GM12878 (cell line): ENCODE data around the gene ESPL1. TPM values are rescaled to one million over a fixed set of nuclear protein-coding genes. Genes with fewer than 3 reads are reported as not detected.

ENCODE experiments used
- ATAC-seq: fragments of 200-7000 bp; cut with Tn5 transposase; 3 replicates; pipeline ENCODE4 v1.9.1; 2020; ENCODE audit warnings: mild to moderate bottlenecking, moderate library complexity
- BruUV-seq: library from RNA; stranded (reverse); fragments of 400-500 nt; replicated peaks from 2 replicates; lab custom pipeline; 2021; lab: Mats Ljungman, UMichigan
- CTCF ChIA-PET: fragments of 300-600 bp; sonication (Branson Sonifier 250); formaldehyde crosslinking; extraction: SDS; loops from one replicate; lab custom pipeline; 2021; ENCODE audit warnings: inconsistent platforms; lab: Yijun Ruan, JAX
- POLR2A ChIA-PET: fragments of 350-600 bp; formaldehyde crosslinking; extraction: SDS; loops from one replicate; lab custom pipeline; 2021; ENCODE audit warnings: inconsistent platforms; lab: Charles Lee
- RAD21 ChIA-PET: fragments of 300-600 bp; sonication (Branson Sonifier 250); formaldehyde crosslinking; loops from one replicate; lab custom pipeline; 2023; ENCODE audit warnings: antibody characterized with exemption; ENCODE audit not compliant: unreplicated experiment; lab: Charles Lee
- SMC1A ChIA-PET: fragments of 300-600 bp; sonication (Branson Sonifier 250); formaldehyde crosslinking; loops from one replicate; lab custom pipeline; 2023; ENCODE audit not compliant: unreplicated experiment, uncharacterized antibody; lab: Charles Lee
- DNase-seq: peaks from one replicate; pipeline ENCODE4 v3.0.0-alpha.2; 2011; ENCODE audit warnings: low read depth, low spot score
- FAIRE-seq: peaks from 3 replicates; lab custom pipeline; 2011; peaks lifted over from hg19 to GRCh38; lab: Jason Lieb, UNC
- H2AFZ ChIP-seq: 2 replicates; pipeline ENCODE4 v1.6.0; 2011; ENCODE audit warnings: low read depth, low read length, control low read depth; ENCODE audit not compliant: control insufficient read depth
- H3K27ac ChIP-seq: 2 replicates; pipeline ENCODE4 v1.5.1; 2011; ENCODE audit warnings: control low read depth; ENCODE audit not compliant: control insufficient read depth, insufficient read depth
- H3K27me3 ChIP-seq, 2 experiments: replicated peaks in 1 of 2; 2 replicates each; pipeline versions ENCODE4 v1.6.0 to v1.6.1; 2011; ENCODE audit warnings: low read length in 1 of 2; ENCODE audit not compliant: control insufficient read depth in 2 of 2, insufficient read depth in 2 of 2
- H3K36me3 ChIP-seq, 2 experiments: 2 replicates each; pipeline ENCODE4 v1.5.1; 2011; ENCODE audit warnings: low read length in 1 of 2; ENCODE audit not compliant: control insufficient read depth in 2 of 2, insufficient read depth in 2 of 2
- H3K4me1 ChIP-seq: 2 replicates; pipeline ENCODE4 v1.6.1; 2011; ENCODE audit warnings: mild to moderate bottlenecking, low read length, moderate library complexity, mixed read lengths; ENCODE audit not compliant: control insufficient read depth, insufficient read depth
- H3K4me2 ChIP-seq: 2 replicates; pipeline ENCODE4 v1.6.0; 2011; ENCODE audit warnings: control low read depth; ENCODE audit not compliant: control insufficient read depth, insufficient read depth
- H3K4me3 ChIP-seq: fragments of 200-600 bp; sonication (generic); 2 replicates; pipeline ENCODE4 v1.5.1; 2016
- H3K79me2 ChIP-seq: 2 replicates; pipeline ENCODE4 v1.6.0; 2011; ENCODE audit warnings: low read length; ENCODE audit not compliant: control insufficient read depth, insufficient read depth
- H3K9ac ChIP-seq: 2 replicates; pipeline ENCODE4 v1.8.0; 2011; ENCODE audit warnings: low read length, control low read depth, mixed read lengths; ENCODE audit not compliant: control insufficient read depth, insufficient read depth
- H3K9me3 ChIP-seq: replicated peaks from 3 replicates; pipeline ENCODE4 v1.5.1; 2011; ENCODE audit warnings: mild to moderate bottlenecking, low read length; ENCODE audit not compliant: control insufficient read depth, insufficient read depth
- H4K20me1 ChIP-seq: 2 replicates; pipeline ENCODE4 v1.6.0; 2011; ENCODE audit not compliant: control insufficient read depth, insufficient read depth
- BHLHE40 ChIP-seq, 2 experiments: fragments of 450-650 bp in 1 of 2; IDR thresholded peaks; 2 replicates each; pipeline ENCODE4 v1.6.1; 2011 to 2017; ENCODE audit warnings: low read depth in 2 of 2, borderline replicate concordance in 1 of 2, improper control_type of control experiment in 1 of 2, low read length in 1 of 2, mild to moderate bottlenecking in 1 of 2
- CREM ChIP-seq: IDR thresholded peaks from 2 replicates; pipeline ENCODE4 v1.6.1; 2014; ENCODE audit warnings: antibody characterized with exemption, low read depth
- RFX5 ChIP-seq: IDR thresholded peaks from 2 replicates; pipeline ENCODE4 v1.6.1; 2011; ENCODE audit warnings: low read depth, low read length, improper control_type of control experiment
- SMARCA5 ChIP-seq: fragments of 450-650 bp; IDR thresholded peaks from 2 replicates; pipeline ENCODE4 v1.6.1; 2017; ENCODE audit warnings: mild to moderate bottlenecking
- ZNF384 ChIP-seq: IDR thresholded peaks from 2 replicates; pipeline ENCODE4 v1.6.1; 2012; ENCODE audit warnings: low read depth, mild to moderate bottlenecking, low read length, improper control_type of control experiment, borderline replicate concordance
- WGBS: methylation state at CpG from one replicate; pipeline ENCODE4 v1.1.6; 2016; ENCODE audit warnings: low lambda C conversion rate; ENCODE audit not compliant: insufficient replicate concordance, insufficient coverage; ENCODE audit errors: missing lambda C conversion rate; 5-methylcytosine and 5-hydroxymethylcytosine counted together
- in situ Hi-C: fragments of 300-500 bp; cut with MboI; formaldehyde crosslinking; loops from 9 replicates; pipeline ENCODE4 v1.14.3; 2018; ENCODE audit warnings: mixed read lengths
- intact Hi-C: fragments of 100-400 bp; cut with micrococcal nuclease; formaldehyde crosslinking; loops from one replicate; pipeline ENCODE4 v1.14.2; 2022; ENCODE audit not compliant: unreplicated experiment
- polyA plus RNA-seq, 11 experiments: library from polyadenylated mRNA; depleted of rRNA in 4 of 11; unstranded in 6 of 11; stranded (reverse) in 5 of 11; fragments of >200 nt; fragmentation: Nextera tagmentation in 4 of 11; fragmentation: Illumina TruSeq in 1 of 11; extraction: Ambion mirVana in 4 of 11; extraction: Trizol in 1 of 11; gene quantifications; 1 replicate in 1 of 11; 2 replicates in 10 of 11; pipeline versions ENCODE4 v1.2.1 to v1.2.3, GENCODE V29; 2011 to 2016; ENCODE audit warnings: inconsistent platforms in 2 of 11, missing spikeins in 2 of 11, low read depth in 1 of 11
- total RNA-seq, 4 experiments: library from RNA; depleted of rRNA in 3 of 4; stranded (reverse); fragments of >200 nt in 3 of 4; fragmentation: Illumina TruSeq in 1 of 4; extraction: Trizol in 1 of 4; gene quantifications; 2 replicates each; pipeline versions ENCODE4 v1.2.1 to v1.2.3, GENCODE V29; 2013 to 2021

The ESPL1 gene
- total and polyA plus RNA-seq, 10 of the 15 experiments (the other 5 are each of a cell fraction or from before 2014, with no cell fraction given), result 2.1 to 61.9 (median 21.2) TPM

DNA sequence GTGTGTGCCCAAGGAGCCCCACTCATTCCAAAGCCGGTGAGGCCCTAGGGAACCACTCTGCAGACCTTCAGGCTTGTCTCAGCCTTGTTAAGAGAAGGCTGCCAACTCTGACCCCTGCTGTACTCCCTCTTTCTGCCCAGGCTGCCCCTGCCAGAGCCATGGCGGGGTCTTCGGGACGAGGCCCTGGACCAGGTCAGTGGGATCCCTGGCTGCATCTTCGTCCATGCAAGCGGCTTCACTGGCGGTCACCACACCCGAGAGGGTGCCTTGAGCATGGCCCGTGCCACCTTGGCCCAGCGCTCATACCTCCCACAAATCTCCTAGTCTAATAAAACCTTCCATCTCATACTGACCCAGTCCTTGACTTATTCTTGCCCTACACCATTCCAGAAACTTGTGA is 38.7 kb downstream of the ESPL1 start:
- TF ChIP-seq ZNF384, result no peak
- FAIRE-seq (no peak), DNase-seq (no peak), ATAC-seq (no peak)
- Histone ChIP-seq H3K4me2 (no peak overlapping the region), H2AFZ (no peak overlapping the region), H3K27me3 (no peaks in the 10 kb centered on the region), H3K9me3 (no peaks in the 10 kb centered on the region), H4K20me1 (no peaks in the 10 kb centered on the region), H3K4me3 (no peak overlapping the region), H3K36me3 (peaks cover 14 to 21% of the 10 kb centered on the region in 2 experiments), H3K4me1 (no peaks in the 10 kb centered on the region; the same call in 1 of the 2 replicates), H3K27ac (no peak overlapping the region), H3K79me2 (no peaks in the 10 kb centered on the region), H3K9ac (no peak overlapping the region)
- WGBS, result 95% methylated on average over 10 of the region's 10 CpGs
- BruUV-seq, result no TSS peak
- in situ Hi-C loops (no loop called here), intact Hi-C loops (no loop called here)
- ChIA-PET RAD21 (no interaction called here), CTCF (no interaction called here), SMC1A (no interaction called here), POLR2A (no interaction called here)

DNA sequence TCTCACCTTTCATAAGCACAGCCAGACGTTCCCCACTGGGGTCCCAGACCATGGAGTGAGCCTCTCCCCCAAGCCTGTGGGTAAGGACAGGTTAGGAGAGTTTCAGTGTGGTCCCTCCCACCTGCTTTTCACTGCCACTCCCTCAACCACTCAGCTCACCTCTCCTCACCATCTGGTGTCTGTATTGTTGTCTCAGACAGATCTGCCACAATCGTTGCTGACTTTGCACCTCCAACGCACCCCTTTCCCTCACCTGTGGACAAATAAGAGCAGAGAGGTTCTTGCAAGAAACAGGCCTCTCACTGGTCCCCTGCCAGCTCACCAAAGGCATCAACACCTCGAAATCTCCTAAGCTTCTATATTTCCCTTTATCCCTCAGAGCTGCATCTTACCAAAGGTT is 40.2 kb downstream of the ESPL1 start:
- POLR2A ChIA-PET, result interaction anchor here (0.5 to 1.2 kb wide), 2 partner anchors 9 to 151 kb away, joined by 5 read pairs; partner anchors contain the start of gene MYG1
- Histone ChIP-seq H3K9me3 (no peaks in the 10 kb centered on the region), H3K4me1 (no peaks in the 10 kb centered on the region), H3K27ac (no peak overlapping the region), H3K4me3 (no peak overlapping the region), H3K4me2 (no peak overlapping the region), H3K36me3 (peaks cover 14 to 20% of the 10 kb centered on the region in 2 experiments), H2AFZ (no peak overlapping the region), H4K20me1 (no peaks in the 10 kb centered on the region), H3K9ac (no peak overlapping the region), H3K79me2 (no peaks in the 10 kb centered on the region)
- in situ Hi-C loops, result no loop called here
- intact Hi-C loops, result no loop called here
- CTCF ChIA-PET, result interaction anchor here (0.7 to 1.0 kb wide), 4 partner anchors 13 to 243 kb away, joined by 3 to 5 read pairs (median 4); partner anchors contain the start of genes AAAS and PFDN5
- no peak for ATAC-seq
- no peak for FAIRE-seq
- SMC1A ChIA-PET, result interaction anchor here (1.1 kb wide), 1 partner anchor 10 kb away, joined by 4 read pairs; no protein-coding TSS in a partner anchor
- no peak for DNase-seq
- no TSS peak for BruUV-seq
- no peak for TF ChIP-seq BHLHE40 (IDR thresholded peaks at IDR 0.05; ENCODE audit: borderline replicate concordance in 1 of 2, low read depth in 2 of 2, low read length in 1 of 2)
- TF ChIP-seq CREM, result no peak
- TF ChIP-seq SMARCA5, result no peak
- no peak for TF ChIP-seq RFX5
- TF ChIP-seq, all 136 proteins: peak for 0
- RAD21 ChIA-PET, result interaction anchor here (1.2 kb wide), 1 partner anchor 13 kb away, joined by 3 read pairs; the partner anchor contains the start of gene AAAS
- 61% methylated on average over 4 of the region's 4 CpGs for WGBS
- H3K27me3 ChIP-seq, result no peaks in the 10 kb centered on the region
